Measurements from ENCODE around the gene VKORC1L1.
"Not testable (repeated sequence)": the region's sequence is repeated elsewhere in the genome, so short reads cannot be mapped to it uniquely, and the experiment has no call there.

VKORC1L1 gene

GRCh38 chr7:65915921-65916657 lies 43.2 kb downstream of the VKORC1L1 start:
- H3K4me2 ChIP-seq, result peak overlapping the region; percentile 46
- no peaks in the 10 kb centered on the region; the same call in 1 of the 2 replicates for H3K9me3 ChIP-seq
- no peak overlapping the region for H3K27ac ChIP-seq
- H3K9ac ChIP-seq, result no peak overlapping the region
- H3K36me3 ChIP-seq, result peaks cover 33% of the 10 kb centered on the region
- peaks cover 17% of the 10 kb centered on the region for H3K4me1 ChIP-seq
- H4K20me1 ChIP-seq, result peaks cover 98% of the 10 kb centered on the region
- no peak overlapping the region for H3K4me3 ChIP-seq
- no peaks in the 10 kb centered on the region for H3K27me3 ChIP-seq
- no peak for TF ChIP-seq Cebpa-rat (IDR thresholded peaks at IDR 0.05)

GRCh38 chr7:65923316-65923715 lies 50.4 kb downstream of the VKORC1L1 start:
- Histone ChIP-seq H3K9me3 (no peaks in the 10 kb centered on the region), H3K4me3 (no peak overlapping the region), H3K4me2 (no peak overlapping the region), H3K36me3 (peaks cover 72% of the 10 kb centered on the region), H4K20me1 (peaks cover 98% of the 10 kb centered on the region), H3K27me3 (no peaks in the 10 kb centered on the region), H3K4me1 (no peaks in the 10 kb centered on the region), H3K27ac (no peak overlapping the region), H3K9ac (no peak overlapping the region)
- TF ChIP-seq Cebpa-rat (IDR thresholded peaks at IDR 0.05), result no peak

GRCh38 chr7:65924193-65924592 lies 51.3 kb downstream of the VKORC1L1 start:
- H3K27ac ChIP-seq, result no peak overlapping the region
- no peaks in the 10 kb centered on the region for H3K9me3 ChIP-seq
- H4K20me1 ChIP-seq, result peaks cover 98% of the 10 kb centered on the region
- no peaks in the 10 kb centered on the region for H3K27me3 ChIP-seq
- peaks cover 64% of the 10 kb centered on the region for H3K36me3 ChIP-seq
- no peak overlapping the region for H3K4me3 ChIP-seq
- no peak for TF ChIP-seq Cebpa-rat (IDR thresholded peaks at IDR 0.05)
- no peaks in the 10 kb centered on the region for H3K4me1 ChIP-seq
- H3K9ac ChIP-seq, result no peak overlapping the region
- no peak overlapping the region for H3K4me2 ChIP-seq

- H3K27me3 ChIP-seq, result no peaks in the 10 kb centered on the region
- H3K27ac ChIP-seq, result no peak overlapping the region
- H3K9ac ChIP-seq, result no peak overlapping the region
- H3K36me3 ChIP-seq, result peaks cover 55% of the 10 kb centered on the region
- peaks cover 100% of the 10 kb centered on the region for H4K20me1 ChIP-seq
- no peaks in the 10 kb centered on the region for H3K9me3 ChIP-seq
- no peaks in the 10 kb centered on the region for H3K4me1 ChIP-seq
- H3K4me3 ChIP-seq, result no peak overlapping the region
- H3K4me2 ChIP-seq, result no peak overlapping the region
- TF ChIP-seq Cebpa-rat (IDR thresholded peaks at IDR 0.05), result no peak
These were observed 52.2 kb downstream of the VKORC1L1 start for GRCh38 chr7:65925040-65925439.

DNA sequence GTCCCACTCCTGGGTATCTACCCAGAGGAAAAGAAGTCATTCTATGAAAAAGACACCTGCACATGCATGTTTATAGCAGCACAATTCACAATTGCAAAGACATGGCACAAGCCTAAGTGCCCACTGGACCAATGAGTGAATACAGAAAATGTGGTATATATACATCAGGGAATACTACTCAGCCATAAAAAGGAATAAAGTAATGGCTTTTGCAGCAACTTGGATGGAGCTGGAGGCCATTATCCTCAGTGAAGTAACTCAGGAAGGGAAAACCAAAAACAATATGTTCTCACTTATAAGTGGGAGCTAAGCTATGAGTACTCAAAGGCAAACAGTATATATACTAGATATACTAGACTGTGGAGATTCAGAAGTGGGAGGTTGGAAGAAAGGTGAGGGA lies 53.7 kb downstream of the VKORC1L1 start:
- Histone ChIP-seq H3K4me2 (no peak overlapping the region), H3K9me3 (no peaks in the 10 kb centered on the region), H3K4me3 (no peak overlapping the region), H3K27me3 (no peaks in the 10 kb centered on the region), H3K36me3 (peaks cover 52% of the 10 kb centered on the region), H3K27ac (no peak overlapping the region), H4K20me1 (peaks cover 100% of the 10 kb centered on the region), H3K4me1 (no peaks in the 10 kb centered on the region), H3K9ac (no peak overlapping the region)
- no peak for TF ChIP-seq Cebpa-rat (IDR thresholded peaks at IDR 0.05)

- no peak overlapping the region for H3K9ac ChIP-seq
- H3K27ac ChIP-seq, result no peak overlapping the region
- H3K27me3 ChIP-seq, result no peaks in the 10 kb centered on the region
- H3K4me2 ChIP-seq, result no peak overlapping the region
- no peaks in the 10 kb centered on the region for H3K9me3 ChIP-seq
- no peaks in the 10 kb centered on the region for H3K4me1 ChIP-seq
- no peak overlapping the region for H3K4me3 ChIP-seq
- H3K36me3 ChIP-seq, result peaks cover 52% of the 10 kb centered on the region
- no peak for TF ChIP-seq Cebpa-rat (IDR thresholded peaks at IDR 0.05)
- peaks cover 100% of the 10 kb centered on the region for H4K20me1 ChIP-seq
These were observed 54.9 kb downstream of the VKORC1L1 start for GRCh38 chr7:65927489-65928448.

GRCh38 chr7:65931685-65932084 lies 58.8 kb downstream of the VKORC1L1 start:
- no peak overlapping the region for H3K4me2 ChIP-seq
- H3K9me3 ChIP-seq, result peaks cover 11% of the 10 kb centered on the region
- no peak overlapping the region for H3K9ac ChIP-seq
- no peak overlapping the region for H3K4me3 ChIP-seq
- no peak overlapping the region for H3K27ac ChIP-seq
- H3K4me1 ChIP-seq, result no peaks in the 10 kb centered on the region
- H4K20me1 ChIP-seq, result peaks cover 96% of the 10 kb centered on the region
- TF ChIP-seq Cebpa-rat (IDR thresholded peaks at IDR 0.05), result no peak
- peaks cover 28% of the 10 kb centered on the region for H3K36me3 ChIP-seq
- H3K27me3 ChIP-seq, result no peaks in the 10 kb centered on the region

DNA sequence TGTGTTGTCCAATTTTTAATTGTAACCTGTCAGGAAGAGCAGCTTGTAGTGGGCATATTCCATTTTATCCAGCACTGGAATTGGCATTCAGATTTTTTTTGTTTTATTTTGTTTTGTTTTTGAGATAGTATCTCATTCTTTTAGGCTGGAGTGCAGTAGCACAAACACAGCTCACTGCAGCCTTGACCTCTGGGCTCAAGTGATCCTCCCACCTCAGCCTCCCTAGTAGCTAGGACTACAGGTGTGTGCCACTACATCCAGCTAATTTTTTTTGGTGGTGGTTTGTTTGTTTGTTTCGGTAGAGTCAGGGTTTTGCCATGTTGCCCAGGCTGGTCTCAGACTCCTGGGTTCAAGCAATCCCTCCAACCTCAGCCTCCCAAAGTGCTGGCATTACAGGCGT lies 64.4 kb downstream of the VKORC1L1 start:
- Histone ChIP-seq H3K4me3 (no peak overlapping the region), H3K4me1 (no peaks in the 10 kb centered on the region), H3K27ac (no peak overlapping the region), H4K20me1 (peaks cover 94% of the 10 kb centered on the region), H3K36me3 (peaks cover 54% of the 10 kb centered on the region), H3K27me3 (no peaks in the 10 kb centered on the region), H3K9ac (no peak overlapping the region), H3K4me2 (no peak overlapping the region), H3K9me3 (peaks cover 11% of the 10 kb centered on the region)
- TF ChIP-seq Cebpa-rat (IDR thresholded peaks at IDR 0.05), result no peak

GRCh38 chr7:65938336-65938895 lies 65.5 kb downstream of the VKORC1L1 start:
- Histone ChIP-seq H3K4me1 (no peaks in the 10 kb centered on the region), H4K20me1 (peaks cover 87% of the 10 kb centered on the region), H3K9ac (no peak overlapping the region), H3K27ac (no peak overlapping the region), H3K9me3 (peaks cover 11% of the 10 kb centered on the region), H3K4me2 (no peak overlapping the region), H3K27me3 (no peaks in the 10 kb centered on the region), H3K4me3 (no peak overlapping the region), H3K36me3 (peaks cover 54% of the 10 kb centered on the region)
- TF ChIP-seq Cebpa-rat (IDR thresholded peaks at IDR 0.05), result no peak

GRCh38 chr7:65945787-65946186 lies 72.9 kb downstream of the VKORC1L1 start:
- H3K4me1 ChIP-seq, H3K9me3 ChIP-seq, H3K9ac ChIP-seq, H3K4me3 ChIP-seq, H3K27ac ChIP-seq, H3K27me3 ChIP-seq, H3K4me2 ChIP-seq: not testable (repeated sequence)
- peaks cover 20% of the 10 kb centered on the region; the same call in 1 of the 2 replicates for H3K36me3 ChIP-seq
- peaks cover 58% of the 10 kb centered on the region for H4K20me1 ChIP-seq

All from BLaER1 (cell line).